GM12801 (cell line): ENCODE results near the gene DNAAF5.

ENCODE experiments used
- CTCF ChIP-seq: IDR thresholded peaks from one replicate; pipeline ENCODE4 v1.5.1; 2011; ENCODE audit warnings: control low read depth; ENCODE audit not compliant: insufficient read length; ENCODE audit errors: extremely low read depth

Gene DNAAF5

GRCh38 chr7:756231-756927 is 29.9 kb downstream of the DNAAF5 start:
- no peak for TF ChIP-seq CTCF

GRCh38 chr7:756928-757560 is 30.5 kb downstream of the DNAAF5 start:
- no peak for TF ChIP-seq CTCF

- TF ChIP-seq CTCF, result no peak
Observed at GRCh38 chr7:757741-758163, 31.3 kb downstream of the DNAAF5 start.

GRCh38 chr7:759569-759968 is 33.1 kb downstream of the DNAAF5 start:
- TF ChIP-seq CTCF, result no peak

GRCh38 chr7:760006-760405 is 33.5 kb downstream of the DNAAF5 start:
- no peak for TF ChIP-seq CTCF

- no peak for TF ChIP-seq CTCF
Observed at GRCh38 chr7:761101-761500, 34.6 kb downstream of the DNAAF5 start.

GRCh38 chr7:761631-762030 is 35.1 kb downstream of the DNAAF5 start:
- TF ChIP-seq CTCF, result no peak
